ENCODE measurements around the gene LRRC61.

Gene LRRC61

DNA sequence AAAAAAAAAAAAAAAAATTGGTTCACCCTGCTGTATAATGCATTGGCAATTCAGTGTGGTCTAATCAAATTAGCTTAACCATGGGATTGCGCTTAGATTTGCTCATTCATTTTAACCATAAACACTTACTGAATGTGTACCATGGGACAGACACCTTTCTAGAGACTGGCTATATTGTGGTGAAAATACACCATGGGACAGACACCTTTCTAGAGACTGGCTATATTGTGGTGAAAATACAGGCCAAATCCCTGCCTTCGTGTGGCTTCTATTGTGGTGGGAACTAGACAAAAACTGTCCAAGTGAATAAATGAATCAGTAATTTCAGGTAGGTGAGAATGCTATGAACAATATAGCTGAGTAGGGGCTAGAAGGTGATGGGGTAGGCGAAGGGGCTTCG is 35.3 kb downstream of the LRRC61 start:
- no peak for DNase-seq

DNA sequence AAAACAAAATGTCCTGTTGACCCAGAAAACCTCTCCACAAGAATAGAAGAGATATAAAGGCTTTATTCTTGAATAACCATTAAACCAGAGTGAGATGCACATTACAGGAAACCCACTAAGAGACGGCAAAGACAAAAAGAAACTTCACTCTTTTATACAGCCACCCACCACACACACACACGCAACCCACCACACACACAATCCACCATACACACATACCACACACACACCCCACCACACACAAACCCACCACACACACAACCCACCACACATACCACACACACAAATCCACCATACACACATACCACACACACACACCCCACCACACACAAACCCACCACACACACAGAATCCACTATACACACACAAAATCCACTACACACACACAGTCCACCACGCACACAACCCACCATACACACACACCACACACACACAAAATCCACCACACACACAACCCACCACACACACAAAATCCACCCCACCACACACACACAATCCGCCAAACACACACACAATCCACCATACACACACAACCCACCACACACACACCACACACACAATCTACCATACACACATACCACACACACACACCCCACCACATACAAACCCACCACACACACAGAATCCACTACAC is 36.0 kb downstream of the LRRC61 start:
- DNase-seq, result no peak

DNA sequence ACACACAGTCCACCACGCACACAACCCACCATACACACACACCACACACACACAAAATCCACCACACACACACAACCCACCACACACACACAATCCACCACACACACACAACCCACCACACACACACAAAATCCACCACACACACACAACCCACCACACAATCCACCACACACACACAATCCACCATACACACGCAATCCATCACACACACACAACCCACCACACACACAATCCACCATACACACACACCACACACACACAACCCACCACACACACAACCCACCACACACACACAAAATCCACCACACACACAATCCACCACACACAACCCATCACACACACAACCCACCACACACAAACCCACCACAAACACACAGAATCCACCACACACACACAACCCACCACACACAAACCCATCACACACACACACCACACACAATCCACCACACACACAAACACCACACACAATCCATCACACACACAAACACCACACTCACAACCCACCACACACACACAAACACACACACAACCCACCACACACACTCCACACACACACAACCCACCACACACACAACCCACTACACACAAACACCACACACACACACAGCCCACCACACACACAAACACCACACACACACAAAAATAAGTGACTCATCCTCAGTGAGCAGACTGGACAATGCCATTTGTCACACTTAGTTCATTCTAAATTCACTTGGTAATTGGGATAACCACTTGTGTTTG is 36.6 kb downstream of the LRRC61 start:
- DNase-seq, result no peak

DNA sequence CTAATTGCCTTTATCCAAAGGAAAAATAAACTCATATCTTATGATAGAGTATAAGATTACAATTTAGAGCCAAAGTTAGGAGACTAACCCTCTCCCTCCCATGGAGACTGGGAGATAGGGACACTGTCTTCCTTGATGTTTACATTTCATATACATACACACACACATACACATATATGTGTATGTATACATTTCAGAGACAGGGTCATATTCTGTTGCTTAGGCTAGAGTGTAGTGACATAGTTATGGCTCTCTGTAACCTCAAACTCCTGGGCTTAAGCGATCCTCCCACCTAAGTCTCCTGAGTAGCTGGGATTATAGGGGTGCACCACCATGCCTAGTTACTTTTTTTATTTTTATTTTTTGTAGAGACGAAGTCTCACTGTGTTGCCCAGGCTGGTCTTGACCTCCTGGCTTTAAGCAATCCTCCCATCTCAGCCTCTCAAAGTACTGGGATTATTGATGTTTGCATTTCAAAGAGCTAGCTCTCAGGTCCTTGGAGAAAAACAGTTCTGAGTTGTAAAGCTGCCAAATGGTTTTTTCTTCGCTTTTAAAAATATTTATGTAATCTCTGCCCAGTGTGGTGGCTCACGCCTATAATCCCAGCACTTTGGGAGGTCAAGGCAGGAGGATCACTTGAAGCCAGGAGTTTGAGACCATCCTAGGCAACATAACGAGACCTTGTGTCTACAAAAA is 37.4 kb downstream of the LRRC61 start:
- DNase-seq, result no peak

DNA sequence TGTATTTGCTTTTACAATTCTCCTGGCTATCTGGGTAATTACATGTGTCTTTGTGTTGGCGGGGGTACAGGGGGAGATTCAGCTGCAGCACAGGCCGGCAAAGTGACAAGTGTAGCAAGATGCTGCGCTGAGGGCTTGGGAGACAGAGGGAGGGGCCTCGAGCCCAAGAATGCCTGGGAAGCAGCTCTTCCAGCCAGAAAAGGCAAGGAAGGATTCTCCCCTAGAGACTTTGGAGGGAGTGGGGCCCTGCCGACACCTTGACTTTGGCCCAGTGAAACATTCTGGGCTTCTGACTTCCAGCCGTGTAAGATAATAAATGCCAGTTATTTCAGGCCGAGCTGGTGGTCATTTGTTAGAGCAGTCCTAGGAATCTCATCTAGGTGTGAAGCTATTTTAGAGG is 38.2 kb downstream of the LRRC61 start:
- no peak for DNase-seq

DNA sequence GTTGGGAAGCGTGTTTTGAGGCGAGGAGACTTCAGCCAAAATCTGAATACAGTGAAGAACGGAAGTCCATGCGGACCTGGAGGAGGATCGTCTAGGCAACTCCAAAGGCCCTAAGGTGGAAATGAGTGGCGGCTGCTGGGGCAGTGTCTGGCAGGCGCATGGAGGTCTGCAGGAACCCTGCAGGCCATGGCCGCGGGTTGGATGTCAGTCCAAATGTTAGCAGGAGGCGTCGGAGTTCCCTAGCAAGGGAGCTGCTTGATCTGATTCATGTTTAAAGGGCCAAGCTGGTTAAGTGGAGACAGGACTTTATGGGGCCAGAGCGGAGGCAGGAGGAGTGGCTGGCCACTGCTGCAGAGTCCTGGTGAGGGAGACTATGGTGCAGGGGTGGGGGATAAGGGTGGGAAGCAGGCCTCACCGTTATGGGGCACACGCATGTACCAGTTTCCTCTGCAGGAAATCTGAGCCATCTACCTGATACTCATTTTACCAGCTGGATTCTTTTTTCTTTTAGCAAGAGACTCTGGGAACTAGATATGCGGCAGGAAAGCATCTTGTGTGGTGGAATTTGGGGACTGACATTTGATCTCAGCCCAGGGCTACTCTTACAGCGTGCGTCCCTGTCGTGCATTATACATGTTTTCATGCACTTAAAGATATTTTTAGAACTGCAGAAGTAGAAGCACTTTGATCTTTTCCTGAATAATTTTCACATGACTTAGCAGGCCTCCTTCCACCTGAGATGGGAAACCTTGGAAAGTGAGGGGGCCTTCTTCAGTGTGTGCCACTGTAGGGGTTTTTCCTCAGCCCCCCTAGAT is 38.9 kb downstream of the LRRC61 start:
- DNase-seq, result no peak

DNA sequence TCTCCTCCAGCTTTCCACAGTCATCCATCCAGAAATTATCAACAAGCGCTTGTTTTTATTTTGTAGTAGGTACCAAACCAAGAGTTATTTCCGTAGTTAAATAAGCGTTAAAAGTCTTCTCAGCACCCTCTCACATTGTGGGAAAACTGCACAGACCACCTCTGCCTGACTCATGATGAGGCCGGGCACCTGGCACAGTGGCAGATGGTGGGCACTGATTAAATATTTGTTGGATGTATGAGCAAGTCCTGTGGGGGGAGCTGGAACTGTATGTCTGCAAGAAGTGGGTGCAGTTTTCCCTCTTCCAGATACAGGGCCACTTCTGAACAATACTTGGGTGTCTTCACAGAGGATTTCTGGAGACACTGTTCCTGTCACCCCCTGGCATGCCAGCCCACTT is 40.2 kb downstream of the LRRC61 start:
- no peak for DNase-seq

DNA sequence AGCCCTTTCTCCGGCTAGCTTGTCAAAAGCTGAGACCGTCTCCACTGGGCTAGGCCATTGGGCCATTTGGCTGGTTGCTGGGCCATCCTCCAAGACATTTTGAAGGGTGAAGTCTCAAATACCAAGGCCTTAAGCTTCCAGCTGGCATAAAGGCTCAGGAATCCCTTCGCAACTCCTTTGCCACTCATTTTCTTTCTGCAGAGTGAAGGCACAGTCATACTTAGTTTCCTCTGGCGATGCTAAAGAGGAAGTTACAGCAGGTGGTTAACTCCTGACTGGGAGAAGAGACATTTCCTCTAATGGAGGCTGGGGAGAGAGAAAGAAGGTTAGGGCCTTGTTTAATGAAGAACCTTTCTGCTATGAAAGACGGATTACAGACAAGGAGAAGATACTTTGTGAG is 40.7 kb downstream of the LRRC61 start:
- no peak for DNase-seq

DNA sequence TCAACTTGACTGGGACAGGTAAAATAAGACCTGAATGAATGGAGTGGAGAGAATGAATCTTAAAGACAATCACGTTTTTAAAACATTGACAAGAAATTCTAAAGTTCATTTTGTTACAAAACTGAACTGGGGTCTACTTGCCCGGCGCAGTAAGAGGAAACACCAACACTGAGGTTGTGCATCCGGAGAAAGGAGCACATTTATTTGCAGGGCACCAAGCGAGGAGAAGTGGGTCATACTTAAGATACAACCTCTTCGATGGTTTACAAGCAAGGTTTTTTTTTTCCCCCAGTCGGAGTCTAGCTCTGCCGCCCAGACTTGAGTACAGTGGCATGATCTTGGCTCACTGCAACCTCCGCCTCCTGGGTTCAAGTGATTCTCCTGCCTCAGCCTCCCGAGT is 42.0 kb downstream of the LRRC61 start:
- DNase-seq, result no peak

DNA sequence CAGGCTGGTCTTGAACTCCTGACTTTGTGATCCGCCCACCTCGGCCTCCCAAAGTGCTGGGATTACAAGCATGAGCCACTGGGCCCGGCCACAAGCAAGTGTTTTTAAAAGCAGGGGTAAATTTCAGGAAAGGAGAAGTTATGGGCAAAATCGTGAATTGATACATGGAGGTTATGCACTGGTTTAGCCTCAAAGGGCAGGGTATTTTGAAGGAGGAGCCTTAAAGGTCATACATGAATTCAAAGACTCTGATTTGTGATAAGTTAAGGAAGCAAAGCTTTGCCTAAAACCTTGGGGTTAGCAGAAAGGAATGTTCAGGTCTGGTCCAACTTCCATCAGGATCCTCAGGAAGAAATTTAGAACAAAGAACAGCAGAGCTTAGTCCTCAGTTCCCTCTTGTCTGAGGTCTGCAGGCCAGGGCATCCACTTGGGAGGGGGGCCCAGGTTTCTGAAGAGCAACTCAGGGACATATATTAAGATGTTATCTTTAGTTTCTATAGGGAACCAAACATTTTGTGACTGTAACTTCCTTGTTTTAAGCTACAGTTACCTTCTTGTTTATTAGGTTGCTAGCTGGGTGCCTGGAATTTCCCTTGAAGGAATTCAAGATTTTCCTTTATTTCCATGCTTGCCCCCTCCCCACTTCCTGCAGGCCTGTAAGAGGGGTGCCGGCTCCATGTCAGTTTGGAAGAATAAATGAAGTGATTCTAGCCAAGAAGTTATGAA is 42.7 kb downstream of the LRRC61 start:
- no peak for DNase-seq

DNA sequence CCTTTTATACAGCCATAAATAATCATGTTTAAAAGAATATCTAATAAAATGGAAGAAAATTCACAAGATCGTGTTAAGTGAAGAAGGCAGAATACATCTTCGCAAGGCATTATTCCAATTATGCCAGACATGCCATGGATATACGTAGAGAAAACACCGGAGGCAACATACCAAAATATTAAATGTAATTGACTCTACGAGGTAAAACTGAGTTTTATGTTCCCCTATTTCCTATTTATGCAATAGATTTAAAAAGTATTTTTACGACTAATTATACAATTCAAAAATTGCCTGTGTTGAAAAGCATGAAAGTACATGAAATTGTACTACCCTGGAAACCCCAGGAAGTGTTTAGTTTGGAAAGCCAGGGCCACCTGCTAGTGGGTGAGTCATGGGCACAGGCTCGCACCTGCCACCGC is 44.5 kb downstream of the LRRC61 start:
- DNase-seq, result no peak

DNA sequence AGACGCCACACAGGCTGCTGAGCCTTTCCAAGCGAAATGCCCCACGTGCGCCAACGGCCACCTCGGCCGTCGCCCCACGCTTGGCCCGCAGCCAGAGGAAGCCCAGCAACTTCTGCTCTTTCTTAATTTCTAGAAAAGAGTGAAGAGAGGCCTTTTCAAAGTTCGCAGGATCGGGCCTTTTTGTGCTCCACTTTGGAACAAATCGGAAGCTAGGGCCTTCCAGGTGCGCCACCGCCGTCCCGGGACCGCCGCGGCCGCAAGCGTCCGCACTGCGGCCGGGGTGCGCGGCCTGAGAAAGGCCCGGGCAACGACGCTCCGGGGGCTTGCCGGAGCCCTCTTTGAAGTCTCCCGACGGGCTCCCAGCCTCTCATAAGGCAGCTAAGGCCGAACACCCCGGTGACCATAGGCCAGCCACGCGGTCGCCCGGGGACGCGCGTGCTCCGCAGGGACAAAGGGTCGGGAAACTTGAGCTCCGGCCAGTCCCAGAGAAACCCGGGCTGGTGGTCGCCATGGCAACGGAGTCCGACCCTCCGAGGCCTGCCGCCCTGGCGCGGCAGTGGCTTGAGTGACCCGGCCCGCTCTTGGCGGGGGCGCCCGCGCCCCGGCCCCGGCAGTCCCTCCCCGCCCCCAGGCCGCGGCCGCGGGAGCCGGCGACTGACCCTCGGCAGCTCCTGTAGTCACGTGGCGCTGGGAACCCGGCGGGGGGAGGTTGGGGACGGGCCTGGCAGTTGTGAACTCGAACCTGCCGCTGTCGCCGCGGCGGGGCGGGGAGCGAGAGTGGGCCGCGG is 45.1 kb downstream of the LRRC61 start, which contains the start of gene REPIN1:
TSS of gene REPIN1 (plus strand) at position 727 of the 788 bp plus-strand sequence. CDS start 890 bp downstream, outside the sequence.
- peak; percentile 69 to 85 for DNase-seq

DNA sequence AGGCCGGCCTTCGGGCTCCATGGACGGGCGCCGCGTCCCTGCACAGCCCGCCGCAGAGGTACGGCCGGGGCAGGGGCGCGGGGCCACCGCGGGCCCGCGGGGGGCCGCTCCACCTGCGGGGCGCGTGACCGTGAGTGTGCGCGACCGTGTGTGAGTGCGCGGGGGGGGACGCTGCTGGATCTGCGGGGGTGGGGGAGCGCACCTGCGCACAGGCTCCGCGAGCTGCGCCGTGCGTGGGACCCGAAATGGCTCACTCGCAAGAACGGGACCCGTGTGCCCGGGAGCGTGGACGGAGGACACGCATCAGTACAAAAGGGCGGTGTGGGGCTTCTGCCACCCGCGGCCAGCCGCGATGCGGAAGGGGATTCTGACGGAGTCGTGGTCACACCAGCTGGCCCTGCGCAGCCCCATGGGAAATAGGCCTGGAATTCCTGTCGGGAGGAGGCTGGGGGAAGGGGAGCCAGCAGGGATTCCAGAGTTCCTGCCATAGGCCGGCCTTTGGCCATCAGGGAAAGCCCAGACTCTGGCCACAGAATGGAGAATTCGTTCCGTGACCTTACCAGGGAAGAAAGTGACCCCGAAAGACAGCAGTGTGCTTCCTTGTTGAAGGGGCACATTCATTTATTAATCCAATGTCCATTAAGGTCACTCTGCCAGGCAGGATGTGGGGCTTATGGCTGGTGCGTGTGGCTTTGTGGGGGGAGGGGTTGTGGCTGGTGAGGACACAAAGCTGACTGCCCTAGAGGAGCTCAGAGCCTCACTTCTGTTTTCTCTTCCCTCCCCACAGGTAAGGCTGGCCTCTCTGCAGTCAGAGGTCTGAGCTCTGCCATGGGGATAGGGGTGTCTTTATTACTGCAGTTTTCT is 46.0 kb downstream of the LRRC61 start:
- DNase-seq, result peak; percentile 18 to 44

DNA sequence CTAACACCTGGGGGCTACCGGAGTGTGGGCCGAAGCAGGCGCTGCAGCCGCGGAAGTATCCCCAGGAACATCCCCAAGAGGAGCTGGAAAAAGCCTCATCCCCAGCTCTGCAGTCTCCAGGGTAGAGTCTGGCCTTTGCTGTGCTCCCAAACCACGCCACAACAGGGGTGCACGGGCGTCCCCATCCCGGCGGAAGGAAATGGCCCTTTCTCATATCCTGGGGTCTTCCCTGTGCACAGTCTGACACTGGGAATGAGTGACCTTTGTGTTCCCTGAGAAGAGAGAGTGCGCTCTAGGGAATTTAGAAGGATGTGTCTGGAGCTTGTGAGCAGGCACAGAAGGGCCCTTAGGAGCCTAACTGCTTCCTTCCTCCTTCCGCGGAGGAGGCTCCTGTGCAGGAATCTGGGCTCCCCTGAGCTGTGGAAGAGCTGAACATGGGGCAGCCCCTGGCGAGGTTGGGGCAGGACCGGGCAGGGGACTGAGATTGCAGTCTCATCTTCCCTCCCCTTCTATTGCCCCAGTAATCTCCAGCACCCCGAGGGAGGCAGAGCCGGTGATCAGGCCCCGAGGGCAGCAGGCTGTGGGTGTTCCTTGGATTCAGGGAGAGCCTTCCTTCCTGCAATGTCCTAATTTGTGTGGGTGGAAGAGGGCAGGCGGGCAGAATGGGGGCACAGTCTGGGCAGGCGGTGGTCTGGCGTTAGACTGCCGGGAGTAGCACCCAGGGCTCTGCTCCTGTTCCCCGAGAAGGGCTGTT is 46.8 kb downstream of the LRRC61 start:
- DNase-seq, result no peak

DNA sequence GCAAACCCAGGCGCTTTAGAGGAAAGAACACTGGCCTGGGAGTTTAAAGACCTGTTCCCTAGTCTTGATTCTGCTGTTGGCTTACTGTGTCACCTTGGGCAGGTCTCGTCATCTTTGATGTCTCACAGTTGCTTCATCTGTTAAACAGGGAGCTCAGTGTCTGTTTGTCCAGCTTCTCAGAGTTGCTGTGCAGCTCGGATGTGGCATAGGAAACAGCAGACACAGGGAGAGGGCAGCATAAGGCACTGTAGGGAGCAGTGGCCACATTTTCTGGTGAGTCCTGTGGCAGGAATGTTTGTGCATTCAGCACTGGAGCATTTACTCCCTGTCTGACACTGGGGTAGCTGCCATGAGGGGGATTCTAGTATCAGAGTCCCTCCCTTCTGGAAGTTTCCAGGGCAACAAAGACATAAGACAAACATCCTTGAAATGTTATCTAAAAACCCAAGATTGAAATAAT is 47.5 kb downstream of the LRRC61 start:
- no peak for DNase-seq

DNA sequence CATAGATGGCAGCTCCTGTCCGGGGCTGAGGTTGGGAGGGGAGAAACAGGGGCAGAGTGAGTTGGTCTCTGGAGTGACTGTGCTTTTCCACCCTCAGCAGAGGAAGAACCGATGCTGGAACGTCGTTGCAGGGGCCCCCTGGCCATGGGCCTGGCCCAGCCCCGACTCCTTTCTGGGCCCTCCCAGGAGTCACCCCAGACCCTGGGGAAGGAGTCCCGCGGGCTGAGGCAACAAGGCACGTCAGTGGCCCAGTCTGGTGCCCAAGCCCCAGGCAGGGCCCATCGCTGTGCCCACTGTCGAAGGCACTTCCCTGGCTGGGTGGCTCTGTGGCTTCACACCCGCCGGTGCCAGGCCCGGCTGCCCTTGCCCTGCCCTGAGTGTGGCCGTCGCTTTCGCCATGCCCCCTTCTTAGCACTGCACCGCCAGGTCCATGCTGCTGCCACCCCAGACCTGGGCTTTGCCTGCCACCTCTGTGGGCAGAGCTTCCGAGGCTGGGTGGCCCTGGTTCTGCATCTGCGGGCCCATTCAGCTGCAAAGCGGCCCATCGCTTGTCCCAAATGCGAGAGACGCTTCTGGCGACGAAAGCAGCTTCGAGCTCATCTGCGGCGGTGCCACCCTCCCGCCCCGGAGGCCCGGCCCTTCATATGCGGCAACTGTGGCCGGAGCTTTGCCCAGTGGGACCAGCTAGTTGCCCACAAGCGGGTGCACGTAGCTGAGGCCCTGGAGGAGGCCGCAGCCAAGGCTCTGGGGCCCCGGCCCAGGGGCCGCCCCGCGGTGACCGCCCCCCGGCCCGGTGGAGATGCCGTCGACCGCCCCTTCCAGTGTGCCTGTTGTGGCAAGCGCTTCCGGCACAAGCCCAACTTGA is 48.2 kb downstream of the LRRC61 start:
- no peak for DNase-seq

DNA sequence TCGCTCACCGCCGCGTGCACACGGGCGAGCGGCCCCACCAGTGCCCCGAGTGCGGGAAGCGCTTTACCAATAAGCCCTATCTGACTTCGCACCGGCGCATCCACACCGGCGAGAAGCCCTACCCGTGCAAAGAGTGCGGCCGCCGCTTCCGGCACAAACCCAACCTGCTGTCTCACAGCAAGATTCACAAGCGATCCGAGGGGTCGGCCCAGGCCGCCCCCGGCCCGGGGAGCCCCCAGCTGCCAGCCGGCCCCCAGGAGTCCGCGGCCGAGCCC is 48.8 kb downstream of the LRRC61 start:
- no peak for DNase-seq

DNA sequence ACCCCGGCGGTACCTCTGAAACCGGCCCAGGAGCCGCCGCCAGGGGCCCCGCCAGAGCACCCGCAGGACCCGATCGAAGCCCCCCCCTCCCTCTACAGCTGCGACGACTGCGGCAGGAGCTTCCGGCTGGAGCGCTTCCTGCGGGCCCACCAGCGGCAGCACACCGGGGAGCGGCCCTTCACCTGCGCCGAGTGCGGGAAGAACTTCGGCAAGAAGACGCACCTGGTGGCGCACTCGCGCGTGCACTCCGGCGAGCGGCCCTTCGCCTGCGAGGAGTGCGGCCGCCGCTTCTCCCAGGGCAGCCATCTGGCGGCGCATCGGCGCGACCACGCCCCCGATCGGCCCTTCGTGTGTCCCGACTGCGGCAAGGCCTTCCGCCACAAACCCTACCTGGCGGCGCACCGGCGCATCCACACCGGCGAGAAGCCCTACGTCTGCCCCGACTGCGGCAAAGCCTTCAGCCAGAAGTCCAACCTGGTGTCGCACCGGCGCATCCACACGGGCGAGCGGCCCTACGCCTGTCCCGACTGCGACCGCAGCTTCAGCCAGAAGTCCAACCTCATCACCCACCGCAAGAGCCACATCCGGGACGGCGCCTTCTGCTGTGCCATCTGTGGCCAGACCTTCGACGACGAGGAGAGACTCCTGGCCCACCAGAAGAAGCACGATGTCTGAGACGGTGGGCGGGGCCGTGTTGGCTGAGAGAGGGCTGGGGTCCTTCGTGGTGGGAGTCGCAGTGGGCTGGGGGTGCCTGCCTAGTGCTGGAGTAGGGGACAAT is 49.3 kb downstream of the LRRC61 start:
- DNase-seq, result no peak

All from NCI-H187 (cell line).